ENCODE data around the gene UNC5B.
A peak's percentile ranks its signal among the peaks of the same experiment; 100 is the strongest.
"Not testable (repeated sequence)": the region's sequence is repeated elsewhere in the genome, so short reads cannot be mapped to it uniquely, and the experiment has no call there.

The UNC5B gene

GRCh38 chr10:71284544-71285179, 72.3 kb downstream of the UNC5B start:
- no peak for DNase-seq

GRCh38 chr10:71285180-71285545, 72.8 kb downstream of the UNC5B start:
- peak; percentile 55 to 63 for DNase-seq

DNA sequence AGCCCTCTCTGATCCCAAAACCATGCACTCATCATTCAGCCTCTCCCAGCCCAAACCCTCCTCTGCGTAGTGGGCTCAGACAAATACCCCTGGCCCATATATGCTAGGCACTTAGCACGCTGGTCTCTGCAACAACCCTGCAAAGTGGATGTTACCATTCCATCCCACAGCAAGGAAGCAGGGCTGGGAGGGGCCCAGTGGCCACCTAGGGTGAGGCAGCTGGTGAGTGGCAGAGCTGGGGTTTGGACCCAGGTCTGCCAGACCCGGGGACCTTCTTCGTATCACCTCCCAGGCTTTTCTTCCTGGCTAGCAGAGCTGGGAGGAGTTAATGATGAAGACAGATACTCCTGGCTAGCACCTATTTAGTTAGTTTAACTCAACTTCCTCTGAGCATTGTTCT, 73.6 kb downstream of the UNC5B start:
- DNase-seq = no peak

DNA sequence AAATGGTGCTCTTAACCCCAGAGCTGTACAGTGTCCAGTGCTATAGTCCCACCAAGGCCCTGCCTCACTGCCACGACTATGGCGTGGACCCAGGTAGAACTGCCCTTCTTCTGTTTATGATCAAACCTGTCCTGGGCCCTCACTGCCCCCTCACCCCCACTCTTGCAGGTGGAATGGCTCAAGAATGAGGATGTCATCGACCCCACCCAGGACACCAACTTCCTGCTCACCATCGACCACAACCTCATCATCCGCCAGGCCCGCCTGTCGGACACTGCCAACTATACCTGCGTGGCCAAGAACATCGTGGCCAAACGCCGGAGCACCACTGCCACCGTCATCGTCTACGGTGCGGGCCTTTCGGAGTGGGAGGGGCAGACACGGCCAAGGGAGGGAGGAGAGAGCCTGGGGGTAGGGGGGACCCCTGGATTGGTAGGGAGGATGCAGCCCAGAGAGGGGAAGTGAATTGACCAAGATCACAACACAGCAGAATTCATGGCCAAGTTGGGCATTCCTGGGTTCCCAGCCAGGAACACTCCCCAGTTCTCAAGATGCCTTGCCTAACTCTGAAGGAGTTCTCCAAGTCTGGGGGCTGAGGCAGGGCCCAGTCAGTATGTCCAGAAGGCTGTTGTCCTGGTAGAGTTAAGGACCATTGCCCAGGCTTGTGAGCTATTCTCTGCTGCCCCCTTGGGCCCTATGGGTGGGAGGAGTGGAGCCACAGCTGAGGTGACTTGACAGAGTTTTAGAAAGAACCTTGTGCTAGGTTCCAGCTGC, 74.3 kb downstream of the UNC5B start:
- no peak for DNase-seq

GRCh38 chr10:71287456-71287855, 75.1 kb downstream of the UNC5B start:
- no peak for DNase-seq

DNA sequence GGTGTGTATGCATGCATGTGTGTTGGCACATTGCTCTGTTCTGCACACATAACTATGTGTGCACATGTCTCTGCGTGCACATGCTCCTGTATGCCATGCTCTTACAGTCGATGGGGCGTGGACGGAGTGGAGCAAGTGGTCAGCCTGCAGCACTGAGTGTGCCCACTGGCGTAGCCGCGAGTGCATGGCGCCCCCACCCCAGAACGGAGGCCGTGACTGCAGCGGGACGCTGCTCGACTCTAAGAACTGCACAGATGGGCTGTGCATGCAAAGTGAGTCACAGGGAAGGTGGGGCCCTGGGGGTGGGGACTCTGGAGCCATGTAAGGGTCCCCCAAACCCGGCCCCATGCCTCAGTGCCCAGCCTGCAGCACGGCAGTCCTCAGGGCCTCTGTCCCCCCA, 76.1 kb downstream of the UNC5B start:
- no peak for DNase-seq

- DNase-seq = peak in 1 of 2 experiments; percentile 25
These were observed 77.2 kb downstream of the UNC5B start for GRCh38 chr10:71289421-71290130.

GRCh38 chr10:71290331-71290730, 78.0 kb downstream of the UNC5B start:
- no peak for DNase-seq

- DNase-seq = no peak
These were observed 78.6 kb downstream of the UNC5B start for GRCh38 chr10:71290806-71291527.

DNA sequence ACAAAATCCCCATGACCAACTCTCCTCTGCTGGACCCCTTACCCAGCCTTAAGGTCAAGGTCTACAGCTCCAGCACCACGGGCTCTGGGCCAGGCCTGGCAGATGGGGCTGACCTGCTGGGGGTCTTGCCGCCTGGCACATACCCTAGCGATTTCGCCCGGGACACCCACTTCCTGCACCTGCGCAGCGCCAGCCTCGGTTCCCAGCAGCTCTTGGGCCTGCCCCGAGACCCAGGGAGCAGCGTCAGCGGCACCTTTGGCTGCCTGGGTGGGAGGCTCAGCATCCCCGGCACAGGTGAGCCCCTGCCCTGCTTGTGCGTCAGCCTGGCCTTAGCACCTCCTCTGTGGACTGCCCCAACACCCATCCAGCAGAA, 79.1 kb downstream of the UNC5B start:
- no peak for DNase-seq

DNA sequence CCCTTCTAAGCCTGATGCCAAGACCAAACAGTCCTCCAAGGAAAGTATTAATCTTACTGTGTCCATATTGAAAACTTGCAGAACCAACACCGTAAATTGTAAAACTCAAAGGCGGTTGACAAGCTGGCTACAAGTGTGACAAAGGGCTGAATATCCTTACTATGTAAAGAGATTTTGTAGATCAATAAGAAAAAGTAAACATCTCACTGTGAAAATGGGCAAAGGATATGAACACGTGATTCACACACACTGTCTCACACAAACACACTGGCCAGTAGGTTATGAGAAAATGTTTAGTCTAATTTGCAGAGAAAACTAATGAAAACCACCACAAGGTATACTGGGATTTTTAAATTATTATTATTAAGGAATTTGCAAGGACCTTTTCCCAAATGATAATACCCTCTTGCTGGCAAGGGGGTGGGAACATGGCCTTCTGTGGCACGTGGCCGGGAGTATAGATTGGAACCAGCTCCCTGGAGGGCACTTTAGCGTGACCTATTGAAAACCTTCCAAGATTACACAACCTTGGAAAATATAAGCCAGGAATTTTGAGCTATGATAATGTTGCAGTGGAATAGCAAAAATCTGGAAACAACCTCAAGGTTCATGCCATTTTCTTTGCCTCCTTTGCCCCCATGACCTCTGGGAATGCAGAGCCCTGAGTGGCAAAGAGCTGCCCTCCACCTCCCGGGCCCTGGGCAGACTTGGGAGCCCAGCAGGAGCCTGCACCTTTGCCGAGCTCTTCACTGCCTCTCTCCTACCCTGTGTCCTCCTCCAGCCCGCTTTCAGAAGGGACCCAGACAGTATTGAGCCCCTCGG, 80.5 kb downstream of the UNC5B start:
- no peak for DNase-seq

GRCh38 chr10:71293446-71294084, 81.2 kb downstream of the UNC5B start:
- no peak for DNase-seq

- DNase-seq = no peak
These were observed 81.8 kb downstream of the UNC5B start for GRCh38 chr10:71294091-71294561.

GRCh38 chr10:71294856-71295255, 82.5 kb downstream of the UNC5B start:
- DNase-seq = no peak

- DNase-seq = no peak
These were observed 83.3 kb downstream of the UNC5B start for GRCh38 chr10:71295641-71296040.

DNA sequence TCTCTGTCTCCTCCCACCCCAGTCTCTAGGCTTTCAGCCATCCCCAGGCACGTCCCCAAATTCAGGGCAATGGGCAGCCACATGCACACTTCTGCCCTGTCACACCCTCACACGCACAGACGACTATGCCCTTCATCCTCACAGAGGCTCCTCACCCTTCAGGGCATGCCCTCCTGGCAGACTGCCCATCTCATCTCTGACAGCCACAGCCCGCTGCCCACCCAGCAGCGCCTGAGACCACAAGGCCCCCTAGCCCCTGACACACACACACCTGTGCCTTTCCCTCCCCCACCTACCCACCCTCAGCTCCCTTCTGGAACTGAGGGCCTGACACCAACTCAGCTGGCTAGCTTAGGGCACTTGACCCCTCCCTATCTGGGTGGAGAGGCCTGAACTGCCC, 83.7 kb downstream of the UNC5B start:
- no peak for DNase-seq

- DNase-seq = not testable (repeated sequence)
These were observed 84.4 kb downstream of the UNC5B start for GRCh38 chr10:71296811-71297210.

DNA sequence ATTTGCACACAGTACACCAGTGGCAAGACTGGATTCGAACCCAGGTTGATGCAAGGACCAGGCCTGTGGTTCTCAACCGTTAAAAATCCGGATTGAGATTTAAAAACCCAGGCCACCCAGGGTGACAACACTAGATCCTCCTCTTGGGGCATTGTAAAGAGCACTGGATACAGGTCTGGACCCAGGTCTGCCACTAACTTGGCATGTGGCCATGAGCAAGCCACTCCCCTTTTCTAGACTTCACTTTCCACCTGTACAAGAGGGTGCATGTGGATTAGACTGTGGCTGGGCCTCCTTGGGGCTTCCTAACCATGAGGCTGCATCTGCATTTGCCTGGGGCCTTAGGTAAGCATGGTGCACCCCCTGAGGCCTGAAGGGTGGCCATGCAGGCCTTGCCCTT, 85.0 kb downstream of the UNC5B start:
- no peak for DNase-seq

GRCh38 chr10:71299071-71299785, 86.9 kb downstream of the UNC5B start:
- DNase-seq = peak; percentile 57 to 59

DNA sequence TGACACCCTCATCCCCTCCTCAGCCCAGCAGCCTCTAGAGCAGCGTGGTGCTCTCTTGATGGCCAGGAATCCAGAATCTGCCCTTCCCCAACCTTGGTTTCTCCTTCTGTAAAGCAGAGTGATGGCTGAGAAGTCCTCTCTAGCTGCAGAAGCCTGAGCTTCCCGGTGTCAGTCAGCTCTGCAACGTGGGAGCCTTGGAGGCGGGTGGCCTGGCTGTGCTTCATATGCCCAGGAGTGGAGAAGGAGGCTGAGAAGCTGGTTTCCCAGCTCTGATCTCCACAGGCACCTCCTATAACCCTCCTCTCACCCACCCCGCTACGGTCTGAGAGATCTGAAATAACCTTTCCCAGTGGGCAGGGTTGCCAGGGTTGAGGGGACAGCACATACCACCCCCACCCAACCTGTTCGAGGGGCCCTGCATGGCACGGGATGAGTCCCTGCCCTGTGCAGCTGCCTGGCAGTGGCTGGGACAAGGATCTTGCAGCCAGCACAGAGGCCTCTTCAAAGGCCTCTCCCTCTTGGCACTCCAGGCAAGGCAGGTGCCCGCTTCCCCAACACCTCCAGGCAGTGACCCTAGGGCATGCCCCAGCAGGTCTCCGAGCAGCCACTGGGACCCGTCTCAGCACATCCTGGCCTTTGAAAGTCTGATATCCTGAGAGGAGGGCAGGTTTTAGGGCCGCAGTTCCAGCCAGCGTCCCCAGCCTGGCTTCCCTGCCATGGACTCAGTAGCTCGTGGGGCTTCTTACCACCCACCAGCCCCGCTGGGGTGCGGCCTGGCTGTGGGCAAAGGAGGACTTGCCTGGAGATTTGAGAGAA, 88.4 kb downstream of the UNC5B start:
- no peak for DNase-seq

Data from Kasumi-1 (cell line).